GM18502 (cell line): Measurements from ENCODE around the gene CELA1.
A peak's percentile ranks its signal among the peaks of the same experiment; 100 is the strongest.

Experiments used
- ATAC-seq: cut with Tn5 transposase; IDR thresholded peaks from one replicate; pipeline ENCODE4 v1.9.1; 2021; ENCODE audit warnings: mild to moderate bottlenecking; ENCODE audit not compliant: unreplicated experiment, poor library complexity

CELA1 gene

DNA sequence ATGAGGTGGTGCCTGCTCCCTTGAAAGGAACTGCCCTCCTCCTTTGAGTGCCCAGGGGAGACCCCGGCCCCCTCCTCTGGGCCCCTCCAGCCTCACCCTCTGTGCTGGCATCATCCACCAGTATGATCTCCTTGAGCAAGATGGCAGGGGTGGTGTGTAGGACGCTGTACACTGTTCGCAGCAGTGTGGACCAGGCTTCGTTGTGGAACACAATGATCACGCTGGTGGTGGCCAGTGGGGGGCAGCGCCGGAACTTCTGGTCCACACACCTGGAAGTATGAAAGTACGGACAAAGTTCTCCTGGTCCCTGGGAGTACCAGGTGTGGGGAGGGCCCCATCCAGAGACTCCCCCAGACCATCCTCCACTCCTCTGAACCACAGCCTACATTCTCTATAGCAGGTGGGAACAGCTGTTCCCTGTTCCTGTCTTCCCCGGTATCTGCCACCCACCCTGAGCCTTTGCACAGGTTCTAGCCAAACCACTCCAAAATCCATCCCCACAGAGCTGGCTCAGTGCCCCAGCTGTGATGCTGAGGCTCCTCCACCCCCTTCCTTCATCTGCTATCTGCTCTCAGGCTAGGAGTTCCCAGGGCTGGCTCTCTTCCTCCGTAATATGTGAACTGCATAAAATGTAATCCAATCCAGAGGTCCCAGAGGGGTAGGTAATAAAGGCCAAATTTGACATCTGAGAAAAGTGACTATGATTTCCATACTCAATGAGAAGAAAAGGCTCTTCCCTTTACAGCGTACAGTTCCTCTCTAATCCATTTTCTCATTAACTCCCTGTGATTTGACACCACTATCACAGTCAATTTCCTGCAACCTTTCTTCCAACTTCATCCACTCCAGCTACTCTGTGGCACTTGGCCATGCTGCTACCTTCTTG, 30.9 kb upstream of the CELA1 start:
- ATAC-seq: no peak

DNA sequence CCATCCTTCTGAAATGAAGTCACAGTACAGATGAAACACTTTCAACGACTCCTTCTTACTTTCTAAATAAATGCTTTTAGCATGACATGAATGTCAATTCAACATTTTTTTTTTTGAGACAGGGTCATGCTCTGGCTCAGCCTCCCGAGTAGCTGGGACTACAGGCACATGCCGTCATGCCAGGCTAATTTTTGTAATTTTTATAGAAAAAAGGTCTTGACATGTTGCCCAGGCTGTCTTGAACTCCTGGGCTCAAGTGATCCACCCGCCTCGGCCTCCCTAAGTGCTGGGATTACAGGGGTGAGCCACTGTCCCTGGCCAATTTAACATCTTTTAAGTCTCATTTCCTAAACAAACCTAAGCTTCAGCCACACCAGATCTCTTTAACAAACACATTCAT, 28.4 kb upstream of the CELA1 start:
- no peak for ATAC-seq

DNA sequence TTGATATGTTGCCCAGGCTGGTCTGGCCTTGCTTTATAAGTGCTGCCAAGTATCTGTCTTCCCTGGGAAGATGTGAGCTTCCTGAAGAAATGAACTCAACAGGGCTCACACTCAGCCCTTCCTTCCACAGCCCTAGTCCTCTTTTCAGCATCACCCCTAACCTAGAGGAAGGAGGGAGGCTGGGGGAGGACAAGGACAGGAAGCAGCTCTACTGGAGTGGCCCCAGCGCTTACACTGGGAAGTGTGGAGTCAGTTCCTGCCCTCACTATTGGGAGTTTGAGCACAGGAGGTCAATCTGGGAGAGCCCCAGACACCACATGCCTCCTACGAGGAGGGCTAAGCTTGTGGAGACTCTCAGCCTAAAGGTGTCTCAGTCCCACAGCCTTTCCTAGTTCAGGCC, 27.9 kb upstream of the CELA1 start:
- ATAC-seq: no peak

DNA sequence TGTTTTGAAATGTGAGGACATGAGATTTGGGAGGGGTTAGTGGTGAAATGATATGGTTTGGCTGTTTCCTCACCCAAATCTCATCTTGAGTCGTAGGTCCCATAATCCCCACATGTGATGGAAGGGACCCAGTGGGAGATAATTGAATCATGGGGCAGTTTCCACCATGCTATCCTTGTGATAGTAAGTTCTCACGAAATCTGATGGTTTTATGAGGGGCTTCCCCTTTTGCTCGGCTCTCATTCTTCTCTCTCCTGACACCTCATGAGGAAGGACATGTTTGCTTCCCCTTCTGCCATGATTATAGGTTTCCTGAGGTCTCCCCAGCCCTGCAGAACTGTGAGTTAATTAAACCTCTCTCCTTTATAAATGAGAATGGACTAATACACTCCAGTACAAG, 26.7 kb upstream of the CELA1 start:
- no peak for ATAC-seq

DNA sequence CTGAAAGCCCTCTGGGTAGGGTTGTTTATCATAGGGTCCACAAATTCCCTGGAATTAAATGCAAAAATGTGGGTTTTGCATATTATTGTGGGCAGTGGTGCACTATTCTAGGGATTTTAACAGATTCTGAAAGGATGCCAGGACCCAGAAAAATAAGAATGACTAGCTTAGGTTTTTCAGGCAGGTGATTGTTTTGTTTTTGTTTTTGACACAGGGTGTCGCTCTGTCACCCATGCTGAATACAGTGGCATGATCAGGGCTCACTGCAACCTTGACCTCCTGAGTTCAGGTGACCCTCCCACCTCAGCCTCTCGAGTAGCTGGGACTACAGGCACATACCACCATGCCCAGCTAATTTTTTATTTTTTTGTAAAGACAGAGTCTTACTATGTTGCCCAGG, 25.5 kb upstream of the CELA1 start:
- no peak for ATAC-seq

DNA sequence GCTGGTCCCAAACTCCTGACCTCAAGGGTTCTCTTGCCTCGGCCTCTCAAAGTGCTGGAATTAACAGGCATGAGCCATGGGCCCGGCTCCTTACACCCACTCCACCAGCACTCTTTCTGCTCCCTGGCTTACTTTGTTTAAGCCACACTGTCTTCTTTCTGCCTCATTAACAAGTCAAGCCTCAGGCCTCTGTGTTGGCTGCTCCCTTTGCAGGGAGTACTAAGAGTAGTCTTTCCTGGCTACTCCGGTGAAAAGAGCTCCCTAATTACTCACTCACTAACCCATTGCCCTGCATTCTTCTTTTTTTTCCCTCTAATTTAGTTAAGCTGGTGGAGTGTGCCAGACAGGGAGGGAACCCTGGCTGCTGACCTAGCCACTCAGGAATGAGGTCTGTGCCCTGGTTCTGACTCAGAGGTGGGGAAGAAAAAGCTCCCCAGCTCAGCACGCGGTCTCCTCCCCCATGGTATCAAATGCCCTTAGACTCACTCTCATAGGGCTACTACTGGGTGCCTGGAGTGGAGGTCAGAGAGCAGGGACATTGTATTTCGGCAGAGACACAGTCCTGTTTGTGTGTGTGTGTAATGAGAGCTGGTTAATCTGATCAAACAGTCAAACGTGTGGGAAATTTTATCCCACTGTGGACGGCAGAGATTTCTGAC, 24.9 kb upstream of the CELA1 start:
- ATAC-seq: no peak

DNA sequence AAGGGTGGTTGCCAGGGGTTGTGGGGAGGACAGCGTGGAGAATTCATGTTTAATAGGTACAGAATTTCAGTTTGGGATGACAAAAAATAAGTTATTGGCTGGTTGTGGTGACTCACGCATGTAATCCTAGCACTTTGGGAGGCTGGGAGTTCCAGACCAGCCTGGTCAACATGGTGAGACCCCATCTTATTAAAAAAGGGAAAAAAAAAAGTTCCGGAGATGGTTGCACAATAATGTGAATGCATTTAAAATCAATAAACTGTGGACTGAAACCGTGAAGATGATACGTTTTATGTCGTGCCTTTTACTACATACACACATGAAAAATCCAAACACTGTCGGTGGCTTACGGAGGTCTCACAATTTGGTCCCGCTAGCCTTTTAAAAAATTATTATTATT, 24.2 kb upstream of the CELA1 start:
- ATAC-seq: no peak

DNA sequence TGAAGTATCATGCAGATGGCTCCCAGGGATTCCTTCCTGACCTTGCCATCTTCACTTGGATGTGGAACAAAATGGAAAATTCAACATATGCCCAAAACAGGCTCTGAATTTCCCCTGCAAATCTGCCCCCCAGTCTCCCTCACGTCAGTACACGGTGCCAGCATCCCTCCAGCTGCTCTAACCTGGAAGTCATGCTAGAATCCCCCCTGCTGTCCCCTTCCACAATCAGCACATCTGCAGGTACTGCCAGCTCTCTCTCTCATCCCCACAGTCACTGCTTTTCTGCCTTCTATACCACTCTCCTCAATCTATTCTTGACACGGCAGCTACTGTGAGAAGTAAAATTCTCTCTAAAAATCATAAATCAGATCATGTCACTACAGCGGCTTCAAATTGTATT, 23.1 kb upstream of the CELA1 start:
- ATAC-seq: no peak

DNA sequence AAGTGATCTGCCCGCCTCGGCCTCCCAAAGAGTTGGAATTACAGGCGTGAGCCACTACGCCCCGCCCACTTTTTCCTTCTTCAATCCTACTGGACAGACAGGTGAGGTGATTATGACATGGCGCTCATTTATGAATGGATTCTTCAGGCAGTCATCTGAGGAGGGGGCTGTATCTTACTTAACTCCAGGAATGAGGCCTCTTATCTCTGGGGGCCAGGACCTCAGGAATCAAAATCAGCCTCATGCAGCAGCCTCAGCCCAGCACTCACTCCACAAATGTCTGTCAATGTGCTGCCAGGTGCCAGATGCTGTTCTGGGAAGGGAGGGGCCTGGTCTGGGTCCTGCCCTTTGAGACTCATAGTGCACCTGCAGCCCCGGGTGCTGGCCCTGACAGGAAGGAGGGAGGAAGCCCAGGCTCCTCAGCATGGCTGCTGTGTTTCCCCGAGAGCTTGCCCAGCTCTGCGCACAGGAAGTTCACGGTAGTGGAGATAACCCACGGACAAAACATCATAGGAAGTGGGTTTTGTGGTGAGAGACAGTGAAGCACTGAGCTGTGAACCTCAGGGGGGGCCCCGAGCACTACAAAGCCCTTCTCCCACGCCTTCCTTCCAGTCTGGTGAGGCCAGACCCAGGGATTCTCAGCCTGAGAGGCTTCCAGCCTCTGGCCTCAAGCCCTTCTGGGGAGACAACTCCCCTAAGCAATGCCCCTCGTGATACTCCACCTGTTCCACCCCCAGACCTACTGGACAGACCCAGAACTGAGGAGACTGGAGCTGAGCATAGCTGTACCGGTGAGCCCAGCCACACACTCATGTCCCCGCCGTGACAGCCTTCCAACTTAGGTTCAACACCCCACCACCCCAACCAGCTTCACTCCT, 22.4 kb upstream of the CELA1 start:
- ATAC-seq: peak; percentile 98

DNA sequence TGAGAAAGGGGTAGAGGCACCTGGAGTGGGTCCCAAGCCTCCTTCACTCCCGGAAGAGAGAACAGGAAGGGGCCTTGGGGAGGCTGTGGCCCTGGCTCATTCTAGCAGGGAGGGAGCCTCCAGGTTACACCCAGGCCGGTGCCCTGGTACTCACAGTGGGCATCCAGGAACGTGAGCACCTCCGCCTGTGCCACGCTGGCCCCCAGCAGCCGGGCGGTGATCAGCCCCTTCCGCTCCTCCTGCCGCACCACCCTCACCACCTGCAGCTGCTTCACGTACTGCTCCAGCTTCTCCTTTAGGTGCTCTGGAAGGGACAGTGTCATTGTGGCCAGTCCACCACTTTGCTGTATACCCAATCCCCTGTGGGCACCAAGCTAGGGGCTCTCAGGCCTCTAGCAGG, 18.8 kb upstream of the CELA1 start:
- no peak for ATAC-seq

DNA sequence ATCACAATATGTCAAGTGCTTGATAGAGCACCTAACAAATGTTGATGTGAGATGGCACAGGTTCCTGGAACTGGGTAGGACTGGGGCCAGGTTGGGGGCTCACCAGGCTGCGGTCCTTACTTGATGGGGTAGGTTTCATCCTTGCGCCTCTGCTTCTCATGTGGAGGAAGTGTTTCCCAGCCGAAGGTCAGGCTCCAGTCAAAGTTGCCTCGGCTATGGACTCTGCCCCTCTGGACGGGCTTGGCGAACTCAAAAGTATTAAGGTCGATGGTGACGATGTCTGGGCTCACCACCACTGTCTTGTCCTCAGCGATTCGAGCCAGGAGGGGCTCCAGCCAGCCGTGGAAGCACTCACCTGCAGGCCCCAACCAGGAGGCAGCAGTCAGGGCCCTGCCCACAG, 17.5 kb upstream of the CELA1 start:
- ATAC-seq: no peak

DNA sequence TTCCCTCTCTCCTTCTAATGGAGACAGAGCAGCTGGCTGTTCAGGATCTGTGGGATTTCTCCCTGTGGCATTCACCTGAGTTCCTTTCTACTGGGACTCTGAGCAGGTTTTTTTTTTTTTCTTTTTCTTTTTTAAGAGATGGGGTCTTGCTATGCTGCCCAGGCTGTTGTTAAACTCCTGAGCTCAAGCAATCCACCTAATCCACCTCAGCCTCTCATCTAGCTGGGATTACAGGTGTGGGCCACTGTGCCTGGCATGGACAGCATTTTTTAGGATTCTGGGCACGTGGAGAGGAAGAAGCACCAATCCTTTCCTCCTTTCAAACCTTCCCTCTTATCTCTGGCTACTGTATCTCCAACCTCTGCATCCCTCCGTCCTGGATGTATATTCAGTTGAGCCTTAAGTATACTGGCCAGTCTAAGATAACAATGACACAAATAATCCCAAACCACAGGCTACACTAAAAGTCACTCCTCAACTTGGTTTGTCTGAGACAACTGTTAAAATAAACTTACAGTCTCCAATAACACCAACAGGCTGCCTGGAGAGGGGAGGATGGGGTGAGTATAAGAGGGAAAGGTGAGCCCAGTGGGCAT, 16.4 kb upstream of the CELA1 start:
- no peak for ATAC-seq

DNA sequence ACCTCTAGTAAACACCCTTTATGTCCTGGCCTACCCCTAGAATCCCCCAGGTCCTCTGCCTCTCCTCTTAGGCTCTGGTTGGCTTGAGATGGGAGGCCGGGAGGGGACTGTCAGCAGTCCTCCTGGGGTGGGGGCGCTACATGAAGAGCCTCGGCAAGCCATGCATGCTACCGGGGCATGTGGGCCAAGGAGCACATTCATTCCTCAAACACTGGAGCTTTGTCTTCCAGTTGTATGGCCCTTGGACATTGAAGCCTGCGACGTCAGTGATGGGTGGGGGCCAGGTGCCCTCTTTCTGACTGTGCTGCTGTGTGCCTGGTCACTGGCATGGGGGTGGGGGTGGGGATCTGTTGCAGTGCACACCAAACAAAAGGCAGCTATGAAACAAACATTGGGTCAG, 15.8 kb upstream of the CELA1 start:
- no peak for ATAC-seq

DNA sequence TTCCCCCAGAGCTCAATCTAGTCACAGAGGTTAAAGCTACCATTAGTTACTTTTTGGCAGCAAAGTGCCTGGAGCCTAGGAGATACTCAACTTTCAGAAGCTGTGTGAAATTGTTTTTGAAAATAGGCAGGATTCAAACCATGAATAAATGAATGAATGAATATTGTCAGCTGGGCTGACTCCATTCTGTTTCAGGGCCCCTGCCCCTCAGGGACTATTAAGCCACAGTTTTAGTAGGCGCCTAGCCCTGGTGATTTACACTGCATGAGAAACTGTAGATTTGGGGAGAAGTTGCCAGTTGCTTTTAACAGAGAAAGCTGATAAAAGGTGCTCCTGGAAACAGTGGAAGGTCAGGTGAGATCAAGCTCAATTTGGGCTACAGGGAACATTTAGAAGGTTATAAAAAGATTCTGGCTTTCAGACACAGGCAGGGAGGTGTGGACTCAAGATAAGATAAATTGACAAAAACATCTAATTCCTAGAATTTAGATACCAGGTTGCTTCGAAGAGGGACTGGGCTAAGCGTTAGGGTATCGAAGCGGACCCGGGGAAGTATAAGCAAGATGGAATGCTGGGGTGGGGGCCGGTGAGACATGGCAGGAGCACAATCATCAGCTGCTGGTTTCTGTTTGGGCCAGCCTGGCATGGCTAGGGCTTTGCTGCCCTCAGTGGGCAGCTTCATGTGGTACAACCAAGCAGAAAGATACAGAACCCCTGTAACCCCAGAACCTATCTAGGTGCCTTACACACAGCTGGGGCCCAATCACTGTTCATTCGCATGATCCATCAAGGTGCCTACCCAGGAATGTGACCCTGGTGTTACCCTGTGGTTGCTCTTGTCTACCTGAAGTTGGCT, 14.9 kb upstream of the CELA1 start:
- no peak for ATAC-seq

DNA sequence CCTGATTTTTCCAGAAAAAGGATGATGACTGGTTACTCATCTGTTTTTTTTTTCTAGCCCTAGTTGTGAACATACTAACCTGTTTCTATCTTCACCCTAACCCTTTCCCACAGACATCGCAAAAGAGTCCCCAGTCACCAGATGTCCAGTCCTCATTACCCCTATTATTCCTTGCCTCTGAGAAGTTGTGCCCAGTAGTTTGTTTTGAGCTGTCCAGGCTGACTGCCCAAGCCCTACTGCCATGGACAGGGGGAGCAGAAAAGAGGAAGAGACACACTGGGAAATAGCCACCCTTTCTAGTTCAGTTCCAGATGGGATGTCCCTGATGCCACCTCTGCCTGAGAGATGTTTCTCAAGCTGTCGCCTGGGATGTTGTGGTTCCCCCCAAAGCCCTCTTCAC, 13.8 kb upstream of the CELA1 start:
- no peak for ATAC-seq

DNA sequence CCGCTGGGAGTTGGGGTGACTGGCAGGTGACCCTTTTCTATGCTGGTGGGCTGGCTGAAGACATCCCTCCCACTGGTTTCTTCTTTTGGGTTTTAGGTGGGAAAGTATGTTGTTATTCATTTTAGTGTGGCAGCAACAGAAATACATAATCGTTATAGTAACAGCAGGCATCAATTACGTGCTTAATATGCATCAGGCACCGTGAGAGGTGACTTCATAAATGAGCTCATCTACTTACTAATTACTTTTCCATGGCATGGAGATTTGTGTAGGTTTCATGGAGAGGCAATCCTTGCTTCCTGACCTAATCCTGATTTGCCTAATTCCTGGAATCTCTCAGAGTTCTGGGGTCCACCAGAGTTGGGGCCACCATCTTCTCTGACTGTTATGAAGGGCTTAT, 13.4 kb upstream of the CELA1 start:
- no peak for ATAC-seq

DNA sequence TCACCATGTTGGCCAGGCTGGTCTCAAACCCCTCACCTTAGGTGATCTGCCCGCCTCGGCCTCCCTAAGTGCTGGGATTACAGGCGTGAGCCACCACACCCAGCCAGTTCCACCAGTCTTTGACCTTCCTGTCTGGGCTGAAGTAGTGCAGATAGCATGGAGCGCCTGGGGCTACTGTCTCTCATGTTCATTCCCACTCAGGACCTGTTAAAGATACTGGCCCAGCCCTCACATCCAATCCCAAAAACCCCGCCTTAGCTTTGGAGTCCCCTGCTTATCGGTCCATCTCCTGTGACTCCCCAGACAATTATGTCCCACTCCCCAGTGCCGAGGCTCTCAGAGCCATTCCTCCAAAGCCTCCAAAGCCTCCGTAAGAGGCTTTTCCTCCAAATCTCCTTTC, 12.0 kb upstream of the CELA1 start:
- ATAC-seq: no peak

DNA sequence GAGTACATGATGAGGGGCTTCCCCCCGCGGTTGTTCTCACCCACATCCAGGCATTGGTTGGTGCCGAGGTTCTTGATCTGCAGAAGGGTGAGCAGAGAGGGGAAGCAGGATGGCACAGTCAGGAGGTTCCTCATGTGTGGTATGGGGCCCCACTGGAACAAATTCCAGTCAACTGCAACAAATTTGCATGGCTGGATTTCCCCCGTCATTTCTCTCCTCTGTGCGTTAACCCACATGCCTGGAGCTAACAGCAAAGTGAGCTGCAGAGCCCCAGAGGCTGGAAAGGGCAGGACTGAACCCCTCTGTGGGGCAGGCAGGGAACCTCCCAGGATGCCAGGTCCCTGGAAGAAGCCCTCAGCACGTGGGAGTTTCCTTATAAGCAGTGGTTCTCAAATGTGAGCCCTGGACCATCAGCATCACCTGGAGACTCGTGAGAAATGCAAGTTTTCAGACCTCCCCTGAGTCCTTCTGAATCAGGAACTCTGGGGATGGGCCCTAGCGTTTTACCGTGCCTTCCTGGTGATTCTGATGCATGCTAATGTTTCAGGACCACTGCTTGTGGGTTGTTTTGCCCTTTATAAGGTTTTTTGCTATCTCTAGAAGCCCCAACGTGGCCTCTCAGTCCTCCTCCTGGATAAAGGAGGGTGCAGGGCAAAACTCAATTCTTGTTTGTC, 11.0 kb upstream of the CELA1 start:
- ATAC-seq: peak; percentile 78

DNA sequence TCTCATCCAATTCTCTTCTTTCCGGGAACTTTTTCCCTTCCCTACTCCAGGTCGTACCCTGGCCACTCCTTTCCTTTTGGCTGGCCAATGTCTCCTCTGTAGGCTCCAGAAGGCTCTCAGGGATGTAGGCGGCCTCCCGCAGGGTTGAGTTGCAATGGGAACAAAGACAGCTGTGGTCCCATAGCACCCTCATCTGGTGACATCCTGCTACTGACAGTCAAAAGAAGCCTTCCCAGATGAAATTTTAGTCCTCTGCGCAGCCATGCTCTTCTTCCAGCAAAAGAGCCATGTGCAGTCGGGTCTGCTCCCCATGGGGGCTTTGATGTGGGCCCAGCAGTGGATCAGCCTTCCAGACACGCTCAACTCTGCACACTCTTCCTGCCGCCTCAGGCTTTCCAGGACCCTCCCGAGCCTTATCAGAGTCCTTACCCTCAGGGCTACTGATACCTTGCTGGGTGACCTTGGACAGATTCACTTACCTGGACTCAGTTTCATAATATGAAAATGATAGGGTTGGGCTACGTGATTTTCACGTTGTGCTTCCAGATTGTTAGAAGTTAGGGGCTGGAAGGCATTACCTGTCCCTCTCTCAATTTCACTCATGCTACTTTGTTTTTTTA, 5.5 kb upstream of the CELA1 start:
- ATAC-seq: no peak
